HEK293 (cell line): Measurements from ENCODE around the gene CNGB1.

Source experiments
- CTCF ChIA-PET: fragments of 350-600 bp; formaldehyde crosslinking; extraction: SDS; loops from one replicate; lab custom pipeline; 2021; ENCODE audit warnings: antibody characterized with exemption; lab: Yijun Ruan, JAX
- POLR2A ChIA-PET: fragments of 300-600 bp; formaldehyde crosslinking; extraction: SDS; loops from one replicate; lab custom pipeline; 2020; ENCODE audit warnings: antibody characterized with exemption, inconsistent platforms; lab: Yijun Ruan, JAX
- H3K27ac ChIP-seq: fragments of 200-500 bp; sonication (Bioruptor generic); 2 replicates; pipeline ENCODE4 v1.5.1; 2014; ENCODE audit warnings: low read depth, low read length, control low read depth, inconsistent platforms; ENCODE audit errors: extremely low read depth
- H3K36me3 ChIP-seq, 2 experiments: fragments of 200-500 bp in 1 of 2; sonication (Bioruptor generic) in 1 of 2; 1 replicate in 1 of 2; 2 replicates in 1 of 2; pipeline ENCODE4 v1.5.1; 2014 to 2017; ENCODE audit warnings: inconsistent platforms in 2 of 2, low read length in 2 of 2; ENCODE audit not compliant: control insufficient read depth in 2 of 2, insufficient read depth in 1 of 2
- H3K4me1 ChIP-seq: fragments of 200-500 bp; sonication (Bioruptor generic); 2 replicates; pipeline ENCODE4 v1.5.1; 2014; ENCODE audit warnings: mild to moderate bottlenecking, low read length, inconsistent platforms; ENCODE audit not compliant: control insufficient read depth, insufficient read depth
- H3K4me3 ChIP-seq: 2 replicates; pipeline ENCODE4 v1.5.1; 2011; ENCODE audit warnings: low read depth, mild to moderate bottlenecking, control low read depth, low read length, moderate library complexity
- H3K9me3 ChIP-seq: fragments of 200-500 bp; sonication (Bioruptor generic); 2 replicates; pipeline ENCODE4 v1.5.1; 2014; ENCODE audit warnings: low read depth, low read length, inconsistent platforms; ENCODE audit not compliant: control insufficient read depth, insufficient read depth
- HOXA7 ChIP-seq: sonication (generic); formaldehyde crosslinking; IDR thresholded peaks from 2 replicates; pipeline ENCODE4 v1.8.1; 2022; ENCODE audit warnings: missing genetic modification reagents, borderline replicate concordance
- KLF1 ChIP-seq: fragments of 450-650 bp; formaldehyde crosslinking; IDR thresholded peaks from 2 replicates; pipeline ENCODE4 v1.5.1; 2016; ENCODE audit warnings: missing biosample characterization, missing genetic modification characterization
- KLF8 ChIP-seq: fragments of 450-650 bp; formaldehyde crosslinking; IDR thresholded peaks from 2 replicates; pipeline ENCODE4 v1.5.1; 2016; ENCODE audit warnings: missing biosample characterization, missing genetic modification characterization
- MZF1 ChIP-seq: fragments of 450-650 bp; formaldehyde crosslinking; IDR thresholded peaks from 2 replicates; pipeline ENCODE4 v1.5.1; 2017; ENCODE audit warnings: missing biosample characterization, missing genetic modification characterization, borderline replicate concordance
- SCRT2 ChIP-seq: fragments of 450-650 bp; formaldehyde crosslinking; IDR thresholded peaks from 2 replicates; pipeline ENCODE4 v1.5.1; 2016; ENCODE audit warnings: missing biosample characterization, missing genetic modification characterization
- SP2 ChIP-seq: fragments of 450-650 bp; formaldehyde crosslinking; IDR thresholded peaks from 2 replicates; pipeline ENCODE4 v1.5.1; 2016; ENCODE audit warnings: missing biosample characterization, missing genetic modification characterization
- ZFP69B ChIP-seq: fragments of 450-650 bp; formaldehyde crosslinking; IDR thresholded peaks from 2 replicates; pipeline ENCODE4 v1.5.1; 2016; ENCODE audit warnings: missing biosample characterization, missing genetic modification characterization
- ZNF133 ChIP-seq: fragments of 450-650 bp; formaldehyde crosslinking; IDR thresholded peaks from 2 replicates; pipeline ENCODE4 v1.5.1; 2016; ENCODE audit warnings: missing biosample characterization, missing genetic modification characterization
- ZNF202 ChIP-seq: fragments of 450-650 bp; formaldehyde crosslinking; IDR thresholded peaks from 2 replicates; pipeline ENCODE4 v1.5.1; 2016; ENCODE audit warnings: missing biosample characterization, missing genetic modification characterization, borderline replicate concordance
- ZNF274 ChIP-seq, 2 experiments: fragments of 200-500 bp in 1 of 2; fragments of 450-650 bp in 1 of 2; sonication (Bioruptor generic) in 1 of 2; formaldehyde crosslinking in 1 of 2; IDR thresholded peaks; 2 replicates each; pipeline versions ENCODE4 v1.5.1 to v1.6.1; 2014 to 2016; ENCODE audit warnings: borderline replicate concordance in 1 of 2, inconsistent platforms in 1 of 2, low read length in 1 of 2, missing biosample characterization in 1 of 2, missing genetic modification characterization in 1 of 2
- ZNF335 ChIP-seq: fragments of 450-650 bp; formaldehyde crosslinking; conservative IDR thresholded peaks from 2 replicates; pipeline ENCODE4 v1.5.1; 2016; ENCODE audit warnings: missing biosample characterization, missing genetic modification characterization
- ZNF600 ChIP-seq: fragments of 450-650 bp; formaldehyde crosslinking; IDR thresholded peaks from 2 replicates; pipeline ENCODE4 v1.5.1; 2016; ENCODE audit warnings: missing biosample characterization, missing genetic modification characterization
- ZNF664 ChIP-seq: fragments of 450-650 bp; formaldehyde crosslinking; IDR thresholded peaks from 2 replicates; pipeline ENCODE4 v1.5.1; 2016; ENCODE audit warnings: missing biosample characterization, missing genetic modification characterization
- ZNF707 ChIP-seq: fragments of 450-650 bp; formaldehyde crosslinking; IDR thresholded peaks from 2 replicates; pipeline ENCODE4 v1.5.1; 2016; ENCODE audit warnings: missing biosample characterization, missing genetic modification characterization
- ZNF785 ChIP-seq: fragments of 450-650 bp; formaldehyde crosslinking; IDR thresholded peaks from 2 replicates; pipeline ENCODE4 v1.5.1; 2016; ENCODE audit warnings: missing biosample characterization, missing genetic modification characterization
- ZSCAN5A ChIP-seq: fragments of 450-650 bp; formaldehyde crosslinking; IDR thresholded peaks from 2 replicates; pipeline ENCODE4 v1.5.1; 2016; ENCODE audit warnings: missing biosample characterization, missing genetic modification characterization
- TF ChIP-seq, protein P1 (sequence below): fragments of 450-650 bp; formaldehyde crosslinking; IDR thresholded peaks from 2 replicates; pipeline ENCODE4 v1.5.1; 2016; ENCODE audit warnings: missing biosample characterization, missing genetic modification characterization, borderline replicate concordance
- TF ChIP-seq, protein P2 (sequence below): fragments of 450-650 bp; formaldehyde crosslinking; IDR thresholded peaks from 2 replicates; pipeline ENCODE4 v1.5.1; 2017; ENCODE audit warnings: missing biosample characterization, mild to moderate bottlenecking, missing genetic modification characterization, moderate library complexity
- TF ChIP-seq, protein P3 (sequence below): fragments of 450-650 bp; formaldehyde crosslinking; IDR thresholded peaks from 2 replicates; pipeline ENCODE4 v1.5.1; 2017; ENCODE audit warnings: missing biosample characterization, missing genetic modification characterization
- TF ChIP-seq, protein P4 (sequence below): fragments of 450-650 bp; formaldehyde crosslinking; IDR thresholded peaks from 2 replicates; pipeline ENCODE4 v1.5.1; 2016; ENCODE audit warnings: missing biosample characterization, missing genetic modification characterization, borderline replicate concordance

CNGB1 gene

DNA sequence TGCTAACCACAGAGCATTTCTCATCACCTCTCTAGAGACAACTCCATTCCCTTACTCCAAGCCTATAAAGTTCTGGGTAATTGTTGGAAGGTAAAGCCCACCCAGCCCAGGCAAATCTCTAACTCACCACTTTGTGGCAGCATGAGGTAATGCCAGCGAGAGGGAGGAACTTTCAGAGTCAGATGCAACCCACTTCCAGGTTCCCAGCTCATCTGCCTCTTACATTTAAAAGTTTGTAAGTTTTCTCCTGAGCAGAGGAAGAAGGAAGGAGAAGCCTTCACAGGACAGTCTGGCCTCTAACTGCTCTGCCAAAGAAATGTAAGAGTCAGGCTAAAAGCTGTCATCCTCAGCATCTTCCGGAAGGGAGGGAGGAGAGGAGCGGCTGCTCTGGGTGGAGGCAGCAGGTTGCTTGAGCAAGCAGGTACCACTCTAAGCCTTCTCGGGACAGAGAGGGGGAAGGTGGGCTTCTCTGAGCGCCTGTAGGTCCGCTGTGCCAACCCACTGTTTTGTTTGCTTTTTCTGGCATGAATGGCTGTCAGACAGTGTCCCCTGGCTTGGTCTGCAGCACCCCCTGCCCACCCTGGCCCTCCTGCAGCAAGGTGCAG, 28.5 kb upstream of the CNGB1 start:
- TF ChIP-seq SP2, result 0 out of 2 replicates have a peak, but pooled peaks have one; percentile 26
- no peak for TF ChIP-seq ZSCAN5A (tag by site-specific recombination)
- no peak for TF ChIP-seq ZNF707 (tag by site-specific recombination)
- no peak for TF ChIP-seq HOXA7 (CRISPR knock-in tag)
- TF ChIP-seq ZNF133 (tag by site-specific recombination), result no peak
- TF ChIP-seq ZNF202 (tag by site-specific recombination), result no peak
- no peak for TF ChIP-seq MZF1 (tag by site-specific recombination)
- TF ChIP-seq, protein P1, sequence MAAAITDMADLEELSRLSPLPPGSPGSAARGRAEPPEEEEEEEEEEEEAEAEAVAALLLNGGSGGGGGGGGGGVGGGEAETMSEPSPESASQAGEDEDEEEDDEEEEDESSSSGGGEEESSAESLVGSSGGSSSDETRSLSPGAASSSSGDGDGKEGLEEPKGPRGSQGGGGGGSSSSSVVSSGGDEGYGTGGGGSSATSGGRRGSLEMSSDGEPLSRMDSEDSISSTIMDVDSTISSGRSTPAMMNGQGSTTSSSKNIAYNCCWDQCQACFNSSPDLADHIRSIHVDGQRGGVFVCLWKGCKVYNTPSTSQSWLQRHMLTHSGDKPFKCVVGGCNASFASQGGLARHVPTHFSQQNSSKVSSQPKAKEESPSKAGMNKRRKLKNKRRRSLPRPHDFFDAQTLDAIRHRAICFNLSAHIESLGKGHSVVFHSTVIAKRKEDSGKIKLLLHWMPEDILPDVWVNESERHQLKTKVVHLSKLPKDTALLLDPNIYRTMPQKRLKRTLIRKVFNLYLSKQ, result no peak
- TF ChIP-seq ZNF664 (tag by site-specific recombination), result no peak
- TF ChIP-seq, protein P2, sequence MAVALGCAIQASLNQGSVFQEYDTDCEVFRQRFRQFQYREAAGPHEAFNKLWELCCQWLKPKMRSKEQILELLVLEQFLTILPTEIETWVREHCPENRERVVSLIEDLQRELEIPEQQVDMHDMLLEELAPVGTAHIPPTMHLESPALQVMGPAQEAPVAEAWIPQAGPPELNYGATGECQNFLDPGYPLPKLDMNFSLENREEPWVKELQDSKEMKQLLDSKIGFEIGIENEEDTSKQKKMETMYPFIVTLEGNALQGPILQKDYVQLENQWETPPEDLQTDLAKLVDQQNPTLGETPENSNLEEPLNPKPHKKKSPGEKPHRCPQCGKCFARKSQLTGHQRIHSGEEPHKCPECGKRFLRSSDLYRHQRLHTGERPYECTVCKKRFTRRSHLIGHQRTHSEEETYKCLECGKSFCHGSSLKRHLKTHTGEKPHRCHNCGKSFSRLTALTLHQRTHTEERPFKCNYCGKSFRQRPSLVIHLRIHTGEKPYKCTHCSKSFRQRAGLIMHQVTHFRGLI (tag by site-specific recombination), result no peak
- TF ChIP-seq ZNF335 (tag by site-specific recombination), result peak; percentile 52
- TF ChIP-seq ZFP69B (tag by site-specific recombination), result no peak
- TF ChIP-seq SCRT2 (tag by site-specific recombination), result peak; percentile 28; the same call in 1 of the 2 replicates
- TF ChIP-seq ZNF600 (tag by site-specific recombination), result peak; percentile 30; the same call in 1 of the 2 replicates
- no peak for TF ChIP-seq KLF8 (tag by site-specific recombination)
- Histone ChIP-seq H3K4me3 (peak overlapping the region; percentile 77), H3K36me3 (peaks cover 0 to 52% of the 10 kb centered on the region in 2 experiments; a peak in 1 of 3 replicates), H3K4me1 (no peaks in the 10 kb centered on the region), H3K27ac (peak overlapping the region; percentile 27; the same call in 1 of the 2 replicates), H3K9me3 (no peaks in the 10 kb centered on the region)
- CTCF ChIA-PET, result interaction anchor here (0.6 to 3.6 kb wide), 5 partner anchors 11 to 160 kb away, joined by 3 to 22 read pairs (median 4); no protein-coding TSS in a partner anchor
- POLR2A ChIA-PET, result interaction anchor here (1.5 kb wide), 1 partner anchor 130 kb away, joined by 3 read pairs; the partner anchor contains the start of gene CFAP20

- Histone ChIP-seq H3K9me3 (no peaks in the 10 kb centered on the region), H3K4me1 (no peaks in the 10 kb centered on the region), H3K36me3 (peaks cover 0 to 52% of the 10 kb centered on the region in 2 experiments; a peak in 1 of 3 replicates), H3K27ac (no peak overlapping the region), H3K4me3 (no peak overlapping the region)
- TF ChIP-seq, protein P3, sequence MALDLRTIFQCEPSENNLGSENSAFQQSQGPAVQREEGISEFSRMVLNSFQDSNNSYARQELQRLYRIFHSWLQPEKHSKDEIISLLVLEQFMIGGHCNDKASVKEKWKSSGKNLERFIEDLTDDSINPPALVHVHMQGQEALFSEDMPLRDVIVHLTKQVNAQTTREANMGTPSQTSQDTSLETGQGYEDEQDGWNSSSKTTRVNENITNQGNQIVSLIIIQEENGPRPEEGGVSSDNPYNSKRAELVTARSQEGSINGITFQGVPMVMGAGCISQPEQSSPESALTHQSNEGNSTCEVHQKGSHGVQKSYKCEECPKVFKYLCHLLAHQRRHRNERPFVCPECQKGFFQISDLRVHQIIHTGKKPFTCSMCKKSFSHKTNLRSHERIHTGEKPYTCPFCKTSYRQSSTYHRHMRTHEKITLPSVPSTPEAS (tag by site-specific recombination), result peak; percentile 87
- TF ChIP-seq ZNF785 (tag by site-specific recombination) (peak; percentile 57; the same call in 1 of the 2 replicates), KLF1 (tag by site-specific recombination) (peak; percentile 14; the same call in 1 of the 2 replicates), ZNF274 (IDR thresholded peaks at IDR 0.05; ENCODE audit: low read length) (no peak), ZNF274 (tag by site-specific recombination; IDR thresholded peaks at IDR 0.05; ENCODE audit: borderline replicate concordance) (no peak)
- TF ChIP-seq, protein P2 (tag by site-specific recombination), result no peak
- TF ChIP-seq, protein P4, sequence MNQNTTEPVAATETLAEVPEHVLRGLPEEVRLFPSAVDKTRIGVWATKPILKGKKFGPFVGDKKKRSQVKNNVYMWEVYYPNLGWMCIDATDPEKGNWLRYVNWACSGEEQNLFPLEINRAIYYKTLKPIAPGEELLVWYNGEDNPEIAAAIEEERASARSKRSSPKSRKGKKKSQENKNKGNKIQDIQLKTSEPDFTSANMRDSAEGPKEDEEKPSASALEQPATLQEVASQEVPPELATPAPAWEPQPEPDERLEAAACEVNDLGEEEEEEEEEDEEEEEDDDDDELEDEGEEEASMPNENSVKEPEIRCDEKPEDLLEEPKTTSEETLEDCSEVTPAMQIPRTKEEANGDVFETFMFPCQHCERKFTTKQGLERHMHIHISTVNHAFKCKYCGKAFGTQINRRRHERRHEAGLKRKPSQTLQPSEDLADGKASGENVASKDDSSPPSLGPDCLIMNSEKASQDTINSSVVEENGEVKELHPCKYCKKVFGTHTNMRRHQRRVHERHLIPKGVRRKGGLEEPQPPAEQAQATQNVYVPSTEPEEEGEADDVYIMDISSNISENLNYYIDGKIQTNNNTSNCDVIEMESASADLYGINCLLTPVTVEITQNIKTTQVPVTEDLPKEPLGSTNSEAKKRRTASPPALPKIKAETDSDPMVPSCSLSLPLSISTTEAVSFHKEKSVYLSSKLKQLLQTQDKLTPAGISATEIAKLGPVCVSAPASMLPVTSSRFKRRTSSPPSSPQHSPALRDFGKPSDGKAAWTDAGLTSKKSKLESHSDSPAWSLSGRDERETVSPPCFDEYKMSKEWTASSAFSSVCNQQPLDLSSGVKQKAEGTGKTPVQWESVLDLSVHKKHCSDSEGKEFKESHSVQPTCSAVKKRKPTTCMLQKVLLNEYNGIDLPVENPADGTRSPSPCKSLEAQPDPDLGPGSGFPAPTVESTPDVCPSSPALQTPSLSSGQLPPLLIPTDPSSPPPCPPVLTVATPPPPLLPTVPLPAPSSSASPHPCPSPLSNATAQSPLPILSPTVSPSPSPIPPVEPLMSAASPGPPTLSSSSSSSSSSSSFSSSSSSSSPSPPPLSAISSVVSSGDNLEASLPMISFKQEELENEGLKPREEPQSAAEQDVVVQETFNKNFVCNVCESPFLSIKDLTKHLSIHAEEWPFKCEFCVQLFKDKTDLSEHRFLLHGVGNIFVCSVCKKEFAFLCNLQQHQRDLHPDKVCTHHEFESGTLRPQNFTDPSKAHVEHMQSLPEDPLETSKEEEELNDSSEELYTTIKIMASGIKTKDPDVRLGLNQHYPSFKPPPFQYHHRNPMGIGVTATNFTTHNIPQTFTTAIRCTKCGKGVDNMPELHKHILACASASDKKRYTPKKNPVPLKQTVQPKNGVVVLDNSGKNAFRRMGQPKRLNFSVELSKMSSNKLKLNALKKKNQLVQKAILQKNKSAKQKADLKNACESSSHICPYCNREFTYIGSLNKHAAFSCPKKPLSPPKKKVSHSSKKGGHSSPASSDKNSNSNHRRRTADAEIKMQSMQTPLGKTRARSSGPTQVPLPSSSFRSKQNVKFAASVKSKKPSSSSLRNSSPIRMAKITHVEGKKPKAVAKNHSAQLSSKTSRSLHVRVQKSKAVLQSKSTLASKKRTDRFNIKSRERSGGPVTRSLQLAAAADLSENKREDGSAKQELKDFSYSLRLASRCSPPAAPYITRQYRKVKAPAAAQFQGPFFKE (tag by site-specific recombination), result peak; percentile 60; the same call in 1 of the 2 replicates
- ChIA-PET CTCF (interaction anchor here (0.5 to 3.6 kb wide), 6 partner anchors 10 to 489 kb away, joined by 3 to 22 read pairs (median 4); no protein-coding TSS in a partner anchor), POLR2A (interaction anchor here (1.5 kb wide), 1 partner anchor 130 kb away, joined by 3 read pairs; the partner anchor contains the start of gene CFAP20)
Observed at GRCh38 chr16:57998992-57999365, 28.1 kb upstream of the CNGB1 start.
